Posterior cingulate gyrus (tissue), 11 donors: Measurements from ENCODE around the gene MAP7D3.
"Not testable (repeated sequence)": the region's sequence is repeated elsewhere in the genome, so short reads cannot be mapped to it uniquely, and the experiment has no call there.

Source experiments
- DNase-seq, 10 donors: peaks; one replicate each; pipeline versions ENCODE4 v3.0.0 to v3.0.0-alpha.2; 2020 to 2021; ENCODE audit warnings: mixed read lengths in 3 of 10
- intact Hi-C: fragments of 100-400 bp; cut with DNase I; formaldehyde crosslinking; loops from one replicate; pipeline ENCODE4 v1.15.1; 2023

The MAP7D3 gene

GRCh38 chrX:136256026-136256425 is 4.8 kb upstream of the MAP7D3 start:
- DNase-seq: no peak
- intact Hi-C loops: no loop called here

GRCh38 chrX:136255541-136255940 is 4.3 kb upstream of the MAP7D3 start:
- no peak for DNase-seq
- intact Hi-C loops: no loop called here

GRCh38 chrX:136250191-136251040 is 784 bp downstream of the MAP7D3 start:
- DNase-seq: peak in 1 of 10 donors; percentile 10
- intact Hi-C loops: no loop called here

- DNase-seq: no peak
- intact Hi-C loops: no loop called here
These were observed 5.0 kb downstream of the MAP7D3 start for GRCh38 chrX:136246201-136246600.

- intact Hi-C loops, DNase-seq: not testable (repeated sequence)
These were observed 13.4 kb downstream of the MAP7D3 start for GRCh38 chrX:136237849-136238248.

- intact Hi-C loops: no loop called here
- no peak for DNase-seq
These were observed 14.1 kb downstream of the MAP7D3 start for GRCh38 chrX:136237074-136237473.

GRCh38 chrX:136228839-136229207 is 22.4 kb downstream of the MAP7D3 start:
- DNase-seq: no peak

GRCh38 chrX:136227948-136228838 is 23.0 kb downstream of the MAP7D3 start:
- DNase-seq: no peak
- intact Hi-C loops: no loop called here

More at GRCh38 chrX:136228839-136229207, 22.4 kb downstream of the MAP7D3 start:
- intact Hi-C loops: no loop called here

- intact Hi-C loops: no loop called here
- DNase-seq: no peak
These were observed 24.1 kb downstream of the MAP7D3 start for GRCh38 chrX:136227074-136227473.

GRCh38 chrX:136221851-136222513 is 29.2 kb downstream of the MAP7D3 start:
- no peak for DNase-seq
- intact Hi-C loops: no loop called here

- DNase-seq: no peak
- intact Hi-C loops: no loop called here
These were observed 30.2 kb downstream of the MAP7D3 start for GRCh38 chrX:136220951-136221350.

GRCh38 chrX:136220540-136220939 is 30.7 kb downstream of the MAP7D3 start:
- no peak for DNase-seq
- intact Hi-C loops: no loop called here

GRCh38 chrX:136219893-136220292 is 31.3 kb downstream of the MAP7D3 start:
- DNase-seq: no peak
- intact Hi-C loops: no loop called here

GRCh38 chrX:136215559-136215958 is 35.6 kb downstream of the MAP7D3 start:
- DNase-seq: no peak
- intact Hi-C loops: no loop called here

GRCh38 chrX:136214551-136214950 is 36.6 kb downstream of the MAP7D3 start:
- intact Hi-C loops: loop anchor here (5.0 kb wide), 1 partner anchor 182 kb away; no protein-coding TSS in a partner anchor
- no peak for DNase-seq

- DNase-seq: no peak
- intact Hi-C loops: loop anchor here (5.0 kb wide), 1 partner anchor 180 kb away; no protein-coding TSS in a partner anchor
These were observed 38.6 kb downstream of the MAP7D3 start for GRCh38 chrX:136212557-136213111.

GRCh38 chrX:136211766-136212556 is 39.2 kb downstream of the MAP7D3 start:
- DNase-seq: no peak
- intact Hi-C loops: loop anchor here (5.0 kb wide), 1 partner anchor 180 kb away; no protein-coding TSS in a partner anchor

- intact Hi-C loops: loop anchor here (5.0 kb wide), 1 partner anchor 179 kb away; no protein-coding TSS in a partner anchor
- no peak for DNase-seq
These were observed 40.4 kb downstream of the MAP7D3 start for GRCh38 chrX:136210806-136211205.

GRCh38 chrX:136210243-136210642 is 41.0 kb downstream of the MAP7D3 start:
- intact Hi-C loops: loop anchor here (5.0 kb wide), 1 partner anchor 178 kb away; no protein-coding TSS in a partner anchor
- DNase-seq: no peak
